Ascending aorta (tissue), 2 donors: ENCODE results near the gene CLDN14. TPM values are rescaled to one million over a fixed set of nuclear protein-coding genes. Genes with fewer than 3 reads are reported as not detected.

Experiments used
- DNase-seq, 2 donors: peaks; one replicate each; pipeline ENCODE4 v3.0.0-alpha.2; 2019; ENCODE audit warnings: low spot score in 2 of 2
- H3K27ac ChIP-seq, 2 donors: fragments of 200-600 bp; sonication (generic); one replicate each; pipeline ENCODE4 v1.5.1; 2016 to 2017; ENCODE audit warnings: mild to moderate bottlenecking in 1 of 2
- H3K27me3 ChIP-seq: fragments of 200-600 bp; sonication (generic); one replicate; pipeline ENCODE4 v1.5.1; 2017
- H3K36me3 ChIP-seq, 2 donors: fragments of 200-600 bp; sonication (generic); one replicate each; pipeline ENCODE4 v1.5.1; 2016
- H3K4me1 ChIP-seq, 2 donors: fragments of 200-600 bp; sonication (generic); one replicate each; pipeline ENCODE4 v1.5.1; 2016 to 2017; ENCODE audit warnings: mild to moderate bottlenecking in 1 of 2
- H3K4me3 ChIP-seq, 2 donors: fragments of 200-600 bp; sonication (generic); one replicate each; pipeline ENCODE4 v1.5.1; 2016 to 2017; ENCODE audit warnings: mild to moderate bottlenecking in 1 of 2
- H3K9me3 ChIP-seq, 2 donors: fragments of 200-600 bp; sonication (generic); one replicate each; pipeline ENCODE4 v1.5.1; 2016
- CTCF ChIP-seq, 3 experiments: fragments of 200-600 bp in 2 of 3; fragments of 450-650 bp in 1 of 3; sonication (generic) in 2 of 3; IDR thresholded peaks; one replicate each; pipeline ENCODE4 v1.5.1; 2016 to 2019; ENCODE audit warnings: antibody characterized with exemption in 3 of 3, mild to moderate bottlenecking in 1 of 3, moderate library complexity in 1 of 3
- intact Hi-C: fragments of 100-400 bp; cut with DNase I; formaldehyde crosslinking; loops from one replicate; pipeline ENCODE4 v1.15.1; 2023
- total RNA-seq: library from RNA; depleted of rRNA; stranded (reverse); fragments of >200 nt; gene quantifications from one replicate; pipeline ENCODE4 v1.1.0, GENCODE V29; 2016

CLDN14 gene
- total RNA-seq, 1 donor from 2014 or later, result not detected

DNA sequence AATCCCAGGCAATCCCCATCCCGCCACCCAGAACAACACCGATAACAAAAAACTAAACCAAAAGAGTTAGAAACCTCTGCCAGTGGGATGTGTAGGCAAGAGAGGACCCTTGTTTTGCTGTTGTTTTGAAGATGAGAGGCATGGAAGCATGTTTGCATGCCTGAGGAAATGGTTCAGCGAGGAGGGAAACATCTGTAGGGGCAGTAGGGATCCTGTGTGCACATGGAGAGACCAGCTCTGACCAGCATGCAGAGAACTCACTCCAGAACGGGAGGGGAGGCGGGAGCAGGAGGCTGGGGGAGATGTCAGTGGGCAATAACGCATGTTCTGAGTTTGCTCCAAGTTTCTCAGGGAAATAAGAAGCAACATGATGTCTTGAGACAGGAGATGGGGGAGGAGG lies 5.3 kb downstream of the CLDN14 start:
- Histone ChIP-seq H3K9me3 (no peaks in the 10 kb centered on the region), H3K27ac (no peak overlapping the region), H3K36me3 (no peaks in the 10 kb centered on the region), H3K4me1 (no peaks in the 10 kb centered on the region), H3K4me3 (no peak overlapping the region), H3K27me3 (no peaks in the 10 kb centered on the region)
- DNase-seq, result no peak
- no peak for TF ChIP-seq CTCF (IDR thresholded peaks at IDR 0.05)
- intact Hi-C loops, result no loop called here

GRCh38 chr21:36473203-36473602 lies 6.7 kb downstream of the CLDN14 start:
- DNase-seq, result no peak
- intact Hi-C loops, result no loop called here
- Histone ChIP-seq H3K27ac (no peak overlapping the region), H3K9me3 (no peaks in the 10 kb centered on the region), H3K4me1 (no peaks in the 10 kb centered on the region), H3K36me3 (no peaks in the 10 kb centered on the region), H3K27me3 (no peaks in the 10 kb centered on the region), H3K4me3 (no peak overlapping the region)
- no peak for TF ChIP-seq CTCF (IDR thresholded peaks at IDR 0.05)

DNA sequence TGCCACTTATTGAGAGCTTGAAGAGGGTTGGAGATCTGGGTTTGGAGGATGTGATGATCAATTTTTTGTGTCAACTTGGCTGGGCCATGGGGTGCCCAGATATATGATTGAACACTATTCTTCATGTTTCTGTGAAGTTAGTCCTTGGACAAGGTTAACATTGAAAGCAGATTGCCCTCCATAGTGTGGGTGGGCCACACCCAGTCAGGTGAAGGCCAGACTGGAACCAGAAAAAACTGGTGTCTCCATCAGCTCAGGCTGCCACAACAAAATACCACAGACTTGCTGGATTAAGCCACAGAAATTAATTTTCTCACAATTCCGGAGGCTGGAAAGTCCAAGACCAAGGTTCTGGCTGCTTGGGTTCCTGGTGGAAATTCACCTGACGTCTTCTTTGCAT lies 7.5 kb downstream of the CLDN14 start:
- intact Hi-C loops, result no loop called here
- Histone ChIP-seq H3K27me3 (no peaks in the 10 kb centered on the region), H3K9me3 (no peaks in the 10 kb centered on the region), H3K4me3 (no peak overlapping the region), H3K27ac (no peak overlapping the region), H3K4me1 (no peaks in the 10 kb centered on the region), H3K36me3 (no peaks in the 10 kb centered on the region)
- no peak for DNase-seq
- no peak for TF ChIP-seq CTCF (IDR thresholded peaks at IDR 0.05)

- H3K36me3 ChIP-seq, result no peaks in the 10 kb centered on the region
- H3K27ac ChIP-seq, result no peak overlapping the region
- DNase-seq, result no peak
- no peak for TF ChIP-seq CTCF (IDR thresholded peaks at IDR 0.05)
- H3K4me3 ChIP-seq, result no peak overlapping the region
- H3K4me1 ChIP-seq, result no peaks in the 10 kb centered on the region
- H3K27me3 ChIP-seq, result no peaks in the 10 kb centered on the region
- H3K9me3 ChIP-seq, result no peaks in the 10 kb centered on the region
- intact Hi-C loops, result no loop called here
Measured at GRCh38 chr21:36471254-36471723, 8.6 kb downstream of the CLDN14 start.

DNA sequence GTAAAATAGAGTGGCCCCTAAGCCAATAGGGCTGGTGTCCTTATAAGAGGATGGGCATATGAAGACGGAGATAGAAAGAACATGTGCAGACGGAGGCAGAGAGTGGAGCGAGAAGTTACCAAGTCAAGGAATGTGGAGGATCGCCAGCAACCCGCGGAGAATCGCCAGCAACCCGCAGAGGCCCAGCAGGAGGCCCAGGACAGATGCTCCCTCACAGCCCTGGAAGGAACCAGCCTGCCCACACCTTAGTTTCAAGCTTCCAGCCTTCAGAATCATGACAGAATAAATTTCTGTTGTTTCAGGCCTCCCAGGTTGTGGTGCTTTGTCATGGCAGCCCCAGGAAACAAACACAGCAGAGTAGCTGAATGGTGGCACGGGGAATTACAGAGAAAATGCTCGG lies 9.6 kb downstream of the CLDN14 start:
- DNase-seq, result no peak
- Histone ChIP-seq H3K36me3 (no peaks in the 10 kb centered on the region), H3K4me3 (no peak overlapping the region), H3K27ac (no peak overlapping the region), H3K27me3 (no peaks in the 10 kb centered on the region), H3K9me3 (no peaks in the 10 kb centered on the region), H3K4me1 (no peaks in the 10 kb centered on the region)
- no peak for TF ChIP-seq CTCF (IDR thresholded peaks at IDR 0.05)
- intact Hi-C loops, result no loop called here

GRCh38 chr21:36466061-36466511 lies 13.8 kb downstream of the CLDN14 start:
- DNase-seq, result no peak
- no peak for TF ChIP-seq CTCF (IDR thresholded peaks at IDR 0.05)
- intact Hi-C loops, result no loop called here
- no peaks in the 10 kb centered on the region for H3K9me3 ChIP-seq
- no peak overlapping the region for H3K27ac ChIP-seq
- no peak overlapping the region for H3K4me3 ChIP-seq
- no peaks in the 10 kb centered on the region for H3K36me3 ChIP-seq
- H3K27me3 ChIP-seq, result no peaks in the 10 kb centered on the region
- no peaks in the 10 kb centered on the region for H3K4me1 ChIP-seq
